ENCODE data around the gene CDKAL1.

GRCh38 chr6:21199262-21199661 lies 665.0 kb downstream of the CDKAL1 start:
- TF ChIP-seq EZH2 (conservative IDR thresholded peaks at IDR 0.05; ENCODE audit: low read depth, low read length) = no peak
- no peak for TF ChIP-seq ZNF121 (CRISPR knock-in tag; IDR thresholded peaks at IDR 0.05)
- TF ChIP-seq NCOA1 (CRISPR knock-in tag; IDR thresholded peaks at IDR 0.05) = no peak
- no peak for TF ChIP-seq FLYWCH1 (CRISPR knock-in tag; IDR thresholded peaks at IDR 0.05)
- TF ChIP-seq SALL1 (CRISPR knock-in tag; IDR thresholded peaks at IDR 0.05) = no peak
- TF ChIP-seq DNMT1 (CRISPR knock-in tag; IDR thresholded peaks at IDR 0.05) = no peak
- TF ChIP-seq, protein P1, sequence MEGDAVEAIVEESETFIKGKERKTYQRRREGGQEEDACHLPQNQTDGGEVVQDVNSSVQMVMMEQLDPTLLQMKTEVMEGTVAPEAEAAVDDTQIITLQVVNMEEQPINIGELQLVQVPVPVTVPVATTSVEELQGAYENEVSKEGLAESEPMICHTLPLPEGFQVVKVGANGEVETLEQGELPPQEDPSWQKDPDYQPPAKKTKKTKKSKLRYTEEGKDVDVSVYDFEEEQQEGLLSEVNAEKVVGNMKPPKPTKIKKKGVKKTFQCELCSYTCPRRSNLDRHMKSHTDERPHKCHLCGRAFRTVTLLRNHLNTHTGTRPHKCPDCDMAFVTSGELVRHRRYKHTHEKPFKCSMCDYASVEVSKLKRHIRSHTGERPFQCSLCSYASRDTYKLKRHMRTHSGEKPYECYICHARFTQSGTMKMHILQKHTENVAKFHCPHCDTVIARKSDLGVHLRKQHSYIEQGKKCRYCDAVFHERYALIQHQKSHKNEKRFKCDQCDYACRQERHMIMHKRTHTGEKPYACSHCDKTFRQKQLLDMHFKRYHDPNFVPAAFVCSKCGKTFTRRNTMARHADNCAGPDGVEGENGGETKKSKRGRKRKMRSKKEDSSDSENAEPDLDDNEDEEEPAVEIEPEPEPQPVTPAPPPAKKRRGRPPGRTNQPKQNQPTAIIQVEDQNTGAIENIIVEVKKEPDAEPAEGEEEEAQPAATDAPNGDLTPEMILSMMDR (CRISPR knock-in tag; IDR thresholded peaks at IDR 0.05) = no peak
- no peak for TF ChIP-seq FOXM1 (CRISPR knock-in tag; IDR thresholded peaks at IDR 0.05)
- no peak for TF ChIP-seq SMC3 (IDR thresholded peaks at IDR 0.05; ENCODE audit: low read length)
